Vagina (tissue), 2 donors: ENCODE data around the gene ARHGEF12. TPM values are rescaled to one million over a fixed set of nuclear protein-coding genes. Genes with fewer than 3 reads are reported as not detected.

Experiments used
- DNase-seq, 2 donors: peaks; one replicate each; pipeline ENCODE4 v3.0.0-alpha.2; 2017; ENCODE audit errors: extremely low spot score in 2 of 2
- H3K27ac ChIP-seq: fragments of 200-600 bp; sonication (generic); one replicate; pipeline ENCODE4 v1.5.1; 2019
- H3K27me3 ChIP-seq: fragments of 200-600 bp; sonication (generic); one replicate; pipeline ENCODE4 v1.5.1; 2019
- H3K36me3 ChIP-seq, 2 donors: fragments of 200-600 bp; sonication (generic); one replicate each; pipeline ENCODE4 v1.5.1; 2017 to 2019
- H3K4me1 ChIP-seq: fragments of 200-600 bp; sonication (generic); one replicate; pipeline ENCODE4 v1.5.1; 2019
- H3K4me3 ChIP-seq, 2 donors: fragments of 200-600 bp; sonication (generic); 1 replicate in 1 of 2; 2 replicates in 1 of 2; pipeline ENCODE4 v1.5.1; 2016 to 2019
- H3K9me3 ChIP-seq: fragments of 200-600 bp; sonication (generic); one replicate; pipeline ENCODE4 v1.5.1; 2019
- CTCF ChIP-seq, 3 experiments: fragments of 450-650 bp in 2 of 3; fragments of 200-600 bp in 1 of 3; sonication (generic) in 1 of 3; IDR thresholded peaks; one replicate each; pipeline ENCODE4 v1.5.1; 2017 to 2019; ENCODE audit warnings: antibody characterized with exemption in 3 of 3, mild to moderate bottlenecking in 2 of 3, moderate library complexity in 2 of 3
- POLR2A ChIP-seq, 2 donors: fragments of 450-650 bp; IDR thresholded peaks; one replicate each; pipeline ENCODE4 v1.6.1; 2017; ENCODE audit warnings: antibody characterized with exemption in 2 of 2, mild to moderate bottlenecking in 2 of 2, moderate library complexity in 2 of 2
- POLR2AphosphoS5 ChIP-seq, 2 donors: sonication (generic); formaldehyde crosslinking; IDR thresholded peaks; one replicate each; pipeline ENCODE4 v1.9.0; 2017; ENCODE audit warnings: antibody characterized with exemption in 2 of 2, mild to moderate bottlenecking in 2 of 2, low read depth in 1 of 2; ENCODE audit not compliant: insufficient read depth in 1 of 2
- intact Hi-C: fragments of 100-400 bp; cut with DNase I; formaldehyde crosslinking; loops from one replicate; pipeline ENCODE4 v1.15.1; 2023
- total RNA-seq: library from RNA; depleted of rRNA; stranded (reverse); fragments of >200 nt; gene quantifications from one replicate; pipeline ENCODE4 v1.2.3, GENCODE V29; 2016

The ARHGEF12 gene
- total RNA-seq, 1 donor from 2014 or later, result 106 TPM

GRCh38 chr11:120505801-120506425 is 169.7 kb downstream of the ARHGEF12 start:
- DNase-seq, result no peak
- no peaks in the 10 kb centered on the region for H3K36me3 ChIP-seq
- H3K4me3 ChIP-seq, result no peak overlapping the region
- intact Hi-C loops, result no loop called here
- H3K4me1 ChIP-seq, result no peaks in the 10 kb centered on the region
- no peak overlapping the region for H3K27ac ChIP-seq
- no peaks in the 10 kb centered on the region for H3K9me3 ChIP-seq
- TF ChIP-seq POLR2A (IDR thresholded peaks at IDR 0.05) (no peak), POLR2AphosphoS5 (IDR thresholded peaks at IDR 0.05; ENCODE audit: insufficient read depth in 1 of 2, low read depth in 1 of 2) (no peak), CTCF (IDR thresholded peaks at IDR 0.05) (no peak)
- no peaks in the 10 kb centered on the region for H3K27me3 ChIP-seq

GRCh38 chr11:120509346-120510053 is 173.3 kb downstream of the ARHGEF12 start:
- TF ChIP-seq CTCF (IDR thresholded peaks at IDR 0.05) (no peak), POLR2AphosphoS5 (IDR thresholded peaks at IDR 0.05; ENCODE audit: insufficient read depth in 1 of 2, low read depth in 1 of 2) (no peak), POLR2A (IDR thresholded peaks at IDR 0.05) (no peak)
- no peaks in the 10 kb centered on the region for H3K36me3 ChIP-seq
- H3K27ac ChIP-seq, result no peak overlapping the region
- H3K9me3 ChIP-seq, result no peaks in the 10 kb centered on the region
- DNase-seq, result no peak
- intact Hi-C loops, result loop anchor here (5.0 to 10.0 kb wide), 3 partner anchors 178 to 685 kb away; no protein-coding TSS in a partner anchor
- no peak overlapping the region for H3K4me3 ChIP-seq
- no peaks in the 10 kb centered on the region for H3K27me3 ChIP-seq
- peaks cover 4% of the 10 kb centered on the region for H3K4me1 ChIP-seq

GRCh38 chr11:120510406-120511115 is 174.3 kb downstream of the ARHGEF12 start:
- Histone ChIP-seq H3K4me3 (peak overlapping the region in 1 of 2 donors; percentile 65), H3K9me3 (no peaks in the 10 kb centered on the region), H3K4me1 (peaks cover 4% of the 10 kb centered on the region), H3K27me3 (no peaks in the 10 kb centered on the region), H3K27ac (no peak overlapping the region), H3K36me3 (no peaks in the 10 kb centered on the region)
- no peak for TF ChIP-seq POLR2A (IDR thresholded peaks at IDR 0.05)
- TF ChIP-seq POLR2AphosphoS5 (IDR thresholded peaks at IDR 0.05; ENCODE audit: insufficient read depth in 1 of 2, low read depth in 1 of 2), result no peak
- TF ChIP-seq CTCF (IDR thresholded peaks at IDR 0.05), result no peak
- no peak for DNase-seq
- intact Hi-C loops, result loop anchor here (5.0 to 10.0 kb wide), 3 partner anchors 177 to 684 kb away; no protein-coding TSS in a partner anchor

- Histone ChIP-seq H3K27me3 (no peaks in the 10 kb centered on the region), H3K4me3 (peak within 1 kb of the TSS; percentile 38 to 65)
- DNase-seq, result no peak
Observed at GRCh38 chr11:120511116-120511819, 175.1 kb downstream of the ARHGEF12 start, which contains the start of gene GRIK4. Gene GRIK4 (plus strand): TSS chr11:120511748. CDS start chr11:120660319, 148,571 bp downstream.

More at GRCh38 chr11:120511116-120511819, 175.1 kb downstream of the ARHGEF12 start, which contains the start of gene GRIK4:
- Histone ChIP-seq H3K36me3 (no peaks in the 10 kb centered on the region), H3K27ac (no peak within 1 kb of the TSS), H3K9me3 (no peaks in the 10 kb centered on the region), H3K4me1 (peaks cover 4% of the 10 kb centered on the region)
- no peak for TF ChIP-seq POLR2A (IDR thresholded peaks at IDR 0.05)
- peak; percentile 88 to 92 (median 89) for TF ChIP-seq CTCF (IDR thresholded peaks at IDR 0.05)
- intact Hi-C loops, result loop anchor here (5.0 to 10.0 kb wide), 3 partner anchors 176 to 684 kb away; no protein-coding TSS in a partner anchor
